ENCODE results near the gene ZCCHC2. TPM values are rescaled to one million over a fixed set of nuclear protein-coding genes. Genes with fewer than 3 reads are reported as not detected.
A peak's percentile ranks its signal among the peaks of the same experiment; 100 is the strongest.

Gene ZCCHC2
- total and polyA plus RNA-seq, 2 of the 13 experiments (the other 11 are each of a cell fraction or from before 2014, with no cell fraction given) = 62.5 to 76.1 TPM

DNA sequence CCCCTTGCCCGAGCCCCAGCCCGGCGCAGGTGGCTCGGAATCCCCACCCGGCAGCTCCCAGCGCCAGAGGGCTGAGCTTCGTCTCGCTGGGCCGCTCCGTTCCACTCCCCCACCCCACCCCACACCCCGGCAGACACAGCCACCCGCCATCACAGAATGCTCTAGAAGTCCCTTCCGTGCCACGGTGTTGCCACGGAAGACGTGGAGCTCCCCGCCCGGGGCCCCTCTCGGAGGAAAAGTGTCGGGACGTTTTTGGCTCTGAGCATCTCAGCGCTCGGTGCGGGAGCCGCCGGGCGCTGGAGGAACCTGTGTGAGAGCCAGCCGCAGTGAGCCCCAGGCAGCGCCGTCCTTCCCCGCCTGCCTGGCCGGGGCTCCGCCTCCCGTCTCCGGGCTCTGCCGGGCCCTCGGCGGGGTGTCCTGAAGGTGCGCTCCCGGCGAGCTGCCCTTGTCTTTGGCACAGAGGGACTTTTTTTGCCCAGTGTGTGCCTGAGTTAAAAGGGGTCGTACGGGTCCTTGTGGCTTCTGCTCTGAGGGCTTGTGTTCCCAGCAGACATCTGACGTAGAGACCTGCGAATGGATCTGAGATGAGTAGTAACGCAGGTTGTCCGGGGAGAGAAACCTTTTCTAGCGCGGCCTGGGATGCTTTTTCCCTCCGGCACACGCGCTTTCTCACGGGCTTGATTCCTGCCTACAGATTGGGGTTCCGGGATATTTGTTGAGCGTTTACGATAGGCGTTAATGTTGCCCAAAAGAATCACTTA lies 1.8 kb downstream of the ZCCHC2 start (continued):
- TF ChIP-seq TAF15 (IDR thresholded peaks at IDR 0.05; ENCODE audit: low read depth, low read length, poor library complexity, severe bottlenecking) (peak; percentile 59), MBD4 (IDR thresholded peaks at IDR 0.05; ENCODE audit: borderline replicate concordance, low read length) (no peak), RBFOX2 (IDR thresholded peaks at IDR 0.05; ENCODE audit: low read depth, low read length) (peak; percentile 6; the same call in 1 of the 2 replicates), EP300 (IDR thresholded peaks at IDR 0.05; ENCODE audit: low read depth in 2 of 2, low read length in 2 of 2) (no peak), EP300 (CRISPR knock-in tag; IDR thresholded peaks at IDR 0.05; ENCODE audit: borderline replicate concordance) (no peak), ZNF552 (CRISPR knock-in tag; IDR thresholded peaks at IDR 0.05; ENCODE audit: borderline replicate concordance) (no peak), PTBP1 (IDR thresholded peaks at IDR 0.05; ENCODE audit: low read depth, low read length, poor library complexity, severe bottlenecking) (no peak), UBTF (CRISPR knock-in tag; IDR thresholded peaks at IDR 0.05) (peak; percentile 85), HMGA1 (CRISPR knock-in tag; conservative IDR thresholded peaks at IDR 0.05) (no peak), NFAT5 (CRISPR knock-in tag; IDR thresholded peaks at IDR 0.05) (0 out of 2 replicates have a peak, but pooled peaks have one; percentile 5), ZNF780A (CRISPR knock-in tag; IDR thresholded peaks at IDR 0.05) (no peak), TOPORS (CRISPR knock-in tag; IDR thresholded peaks at IDR 0.05) (no peak)
- TF ChIP-seq, protein P1, sequence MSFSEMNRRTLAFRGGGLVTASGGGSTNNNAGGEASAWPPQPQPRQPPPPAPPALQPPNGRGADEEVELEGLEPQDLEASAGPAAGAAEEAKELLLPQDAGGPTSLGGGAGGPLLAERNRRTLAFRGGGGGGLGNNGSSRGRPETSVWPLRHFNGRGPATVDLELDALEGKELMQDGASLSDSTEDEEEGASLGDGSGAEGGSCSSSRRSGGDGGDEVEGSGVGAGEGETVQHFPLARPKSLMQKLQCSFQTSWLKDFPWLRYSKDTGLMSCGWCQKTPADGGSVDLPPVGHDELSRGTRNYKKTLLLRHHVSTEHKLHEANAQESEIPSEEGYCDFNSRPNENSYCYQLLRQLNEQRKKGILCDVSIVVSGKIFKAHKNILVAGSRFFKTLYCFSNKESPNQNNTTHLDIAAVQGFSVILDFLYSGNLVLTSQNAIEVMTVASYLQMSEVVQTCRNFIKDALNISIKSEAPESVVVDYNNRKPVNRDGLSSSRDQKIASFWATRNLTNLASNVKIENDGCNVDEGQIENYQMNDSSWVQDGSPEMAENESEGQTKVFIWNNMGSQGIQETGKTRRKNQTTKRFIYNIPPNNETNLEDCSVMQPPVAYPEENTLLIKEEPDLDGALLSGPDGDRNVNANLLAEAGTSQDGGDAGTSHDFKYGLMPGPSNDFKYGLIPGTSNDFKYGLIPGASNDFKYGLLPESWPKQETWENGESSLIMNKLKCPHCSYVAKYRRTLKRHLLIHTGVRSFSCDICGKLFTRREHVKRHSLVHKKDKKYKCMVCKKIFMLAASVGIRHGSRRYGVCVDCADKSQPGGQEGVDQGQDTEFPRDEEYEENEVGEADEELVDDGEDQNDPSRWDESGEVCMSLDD (CRISPR knock-in tag; IDR thresholded peaks at IDR 0.05; ENCODE audit: borderline replicate concordance) = no peak
- TF ChIP-seq, protein P2, sequence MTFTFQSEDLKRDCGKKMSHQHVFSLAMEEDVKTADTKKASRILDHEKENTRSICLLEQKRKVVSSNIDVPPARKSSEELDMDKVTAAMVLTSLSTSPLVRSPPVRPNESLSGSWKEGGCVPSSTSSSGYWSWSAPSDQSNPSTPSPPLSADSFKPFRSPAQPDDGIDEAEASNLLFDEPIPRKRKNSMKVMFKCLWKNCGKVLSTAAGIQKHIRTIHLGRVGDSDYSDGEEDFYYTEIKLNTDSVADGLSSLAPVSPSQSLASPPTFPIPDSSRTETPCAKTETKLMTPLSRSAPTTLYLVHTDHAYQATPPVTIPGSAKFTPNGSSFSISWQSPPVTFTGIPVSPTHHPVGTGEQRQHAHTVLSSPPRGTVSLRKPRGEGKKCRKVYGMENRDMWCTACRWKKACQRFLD (CRISPR knock-in tag; IDR thresholded peaks at IDR 0.05; ENCODE audit: borderline replicate concordance) = no peak
